ENCODE results near the gene STX4.
"Not testable (repeated sequence)": the region's sequence is repeated elsewhere in the genome, so short reads cannot be mapped to it uniquely, and the experiment has no call there.

The STX4 gene

GRCh38 chr16:31016018-31016417 lies 17.3 kb upstream of the STX4 start:
- no peak overlapping the region for H3K27ac ChIP-seq

GRCh38 chr16:31017756-31018155 lies 15.6 kb upstream of the STX4 start:
- not testable (repeated sequence) for H3K27ac ChIP-seq

More at GRCh38 chr16:31016018-31016417, 17.3 kb upstream of the STX4 start:
- TF ChIP-seq ZFX (IDR thresholded peaks at IDR 0.05), result no peak
- TF ChIP-seq, protein P1, sequence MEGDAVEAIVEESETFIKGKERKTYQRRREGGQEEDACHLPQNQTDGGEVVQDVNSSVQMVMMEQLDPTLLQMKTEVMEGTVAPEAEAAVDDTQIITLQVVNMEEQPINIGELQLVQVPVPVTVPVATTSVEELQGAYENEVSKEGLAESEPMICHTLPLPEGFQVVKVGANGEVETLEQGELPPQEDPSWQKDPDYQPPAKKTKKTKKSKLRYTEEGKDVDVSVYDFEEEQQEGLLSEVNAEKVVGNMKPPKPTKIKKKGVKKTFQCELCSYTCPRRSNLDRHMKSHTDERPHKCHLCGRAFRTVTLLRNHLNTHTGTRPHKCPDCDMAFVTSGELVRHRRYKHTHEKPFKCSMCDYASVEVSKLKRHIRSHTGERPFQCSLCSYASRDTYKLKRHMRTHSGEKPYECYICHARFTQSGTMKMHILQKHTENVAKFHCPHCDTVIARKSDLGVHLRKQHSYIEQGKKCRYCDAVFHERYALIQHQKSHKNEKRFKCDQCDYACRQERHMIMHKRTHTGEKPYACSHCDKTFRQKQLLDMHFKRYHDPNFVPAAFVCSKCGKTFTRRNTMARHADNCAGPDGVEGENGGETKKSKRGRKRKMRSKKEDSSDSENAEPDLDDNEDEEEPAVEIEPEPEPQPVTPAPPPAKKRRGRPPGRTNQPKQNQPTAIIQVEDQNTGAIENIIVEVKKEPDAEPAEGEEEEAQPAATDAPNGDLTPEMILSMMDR (conservative IDR thresholded peaks at IDR 0.05), result no peak

DNA sequence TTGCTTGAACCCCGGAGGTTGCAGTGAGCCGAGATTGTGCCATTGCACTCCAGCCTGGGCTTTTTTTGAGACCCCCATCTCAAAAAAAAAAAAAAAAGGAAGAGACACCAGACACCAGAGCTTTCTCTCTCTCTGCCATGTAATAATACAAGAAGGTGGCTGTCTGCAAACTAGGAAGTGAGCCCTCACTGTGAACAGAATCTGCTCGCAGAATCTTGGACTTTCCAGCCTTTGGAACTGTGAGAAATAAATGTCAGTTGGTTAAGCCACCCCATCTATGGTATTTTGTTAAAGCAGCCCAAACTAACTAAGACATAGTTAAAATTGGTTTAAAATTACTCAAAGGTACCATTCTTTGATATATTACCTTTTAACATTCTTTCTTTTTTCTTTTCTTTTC lies 12.8 kb upstream of the STX4 start:
- no peak overlapping the region for H3K27ac ChIP-seq
- no peak for TF ChIP-seq ZFX (IDR thresholded peaks at IDR 0.05)
- TF ChIP-seq, protein P1 (conservative IDR thresholded peaks at IDR 0.05), result no peak

DNA sequence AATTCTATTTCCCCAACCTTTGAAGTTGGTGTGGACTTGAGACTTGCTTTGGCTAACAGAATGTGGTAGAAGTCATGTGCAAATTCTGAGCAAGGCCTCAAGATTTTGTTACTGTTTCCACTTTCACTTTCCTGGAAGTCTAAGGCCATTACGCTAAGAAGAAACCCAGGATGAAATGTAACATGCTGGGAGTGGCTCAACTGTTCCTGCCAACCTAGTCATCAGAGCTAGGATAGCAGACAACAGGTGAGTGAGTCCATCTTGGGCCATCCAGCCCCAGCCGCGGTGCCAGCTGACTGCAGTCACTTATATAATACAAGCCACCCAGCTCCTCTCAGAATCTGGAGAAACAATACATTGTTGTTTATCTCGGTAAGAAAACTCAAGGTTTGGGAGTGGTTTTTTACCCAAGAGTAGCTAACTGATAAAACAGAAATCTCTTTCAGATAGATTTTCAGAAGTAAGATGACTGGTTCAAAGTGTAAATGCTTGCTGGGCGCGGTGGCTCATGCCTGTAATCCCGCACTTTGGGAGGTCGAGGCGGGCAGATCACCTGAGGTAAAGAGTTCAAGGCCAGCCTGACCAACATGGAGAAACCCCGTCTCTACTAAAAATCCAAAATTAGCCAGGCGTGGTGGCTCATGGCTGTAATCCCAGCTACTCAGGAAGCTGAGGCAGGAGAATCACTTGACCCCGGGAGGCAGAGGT lies 10.7 kb upstream of the STX4 start:
- TF ChIP-seq, protein P1 (conservative IDR thresholded peaks at IDR 0.05), result no peak
- TF ChIP-seq ZFX (IDR thresholded peaks at IDR 0.05), result no peak
- no peak overlapping the region for H3K27ac ChIP-seq

DNA sequence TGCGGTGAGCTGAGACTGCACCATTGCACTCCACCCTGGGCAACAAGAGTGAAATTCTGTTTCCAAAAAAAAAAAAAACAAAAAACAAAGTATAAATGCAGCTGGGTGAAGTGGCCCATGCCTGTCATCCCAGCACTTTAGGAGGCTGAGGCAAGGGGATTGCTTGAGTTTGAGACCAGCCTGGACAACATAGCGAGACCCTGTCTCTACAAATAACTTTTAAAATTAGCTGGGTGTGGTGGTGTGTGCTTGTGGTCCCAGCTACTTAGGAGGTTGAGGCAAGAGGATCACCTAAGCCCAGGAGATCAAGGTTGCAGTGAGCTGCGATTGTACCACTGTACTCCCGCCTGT lies 10.1 kb upstream of the STX4 start:
- H3K27ac ChIP-seq, result no peak overlapping the region
- no peak for TF ChIP-seq ZFX (IDR thresholded peaks at IDR 0.05)
- TF ChIP-seq, protein P1 (conservative IDR thresholded peaks at IDR 0.05), result no peak

DNA sequence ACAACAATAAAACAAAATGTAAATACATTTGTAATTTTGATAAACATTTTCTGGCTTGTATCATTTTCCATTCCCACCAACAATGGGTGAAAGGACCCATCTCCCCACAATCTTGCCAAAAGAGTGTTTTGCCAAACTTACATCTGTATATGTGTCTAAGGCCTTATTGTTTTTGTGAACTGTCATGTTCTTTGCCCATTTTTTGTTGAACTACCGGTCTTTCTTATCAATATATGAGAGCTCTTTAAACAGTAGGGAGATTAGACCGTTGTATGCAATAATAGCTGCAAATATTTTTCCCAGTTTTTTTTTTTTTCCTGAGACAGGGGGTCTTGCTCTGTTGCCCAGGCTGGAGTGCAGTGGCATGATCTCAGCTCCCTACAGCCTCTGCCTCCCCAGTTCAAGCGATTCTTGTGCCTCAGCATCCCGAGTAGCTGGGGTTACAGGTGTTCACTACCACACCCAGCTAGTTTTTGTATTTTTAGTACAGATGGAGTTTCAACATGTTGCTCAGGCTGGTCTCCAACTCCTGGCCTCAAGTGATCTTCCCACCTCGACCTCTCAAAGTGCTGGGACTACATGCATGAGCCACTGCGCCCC lies 9.6 kb upstream of the STX4 start:
- no peak for TF ChIP-seq ZFX (IDR thresholded peaks at IDR 0.05)
- TF ChIP-seq, protein P1 (conservative IDR thresholded peaks at IDR 0.05), result no peak
- H3K27ac ChIP-seq, result no peak overlapping the region

DNA sequence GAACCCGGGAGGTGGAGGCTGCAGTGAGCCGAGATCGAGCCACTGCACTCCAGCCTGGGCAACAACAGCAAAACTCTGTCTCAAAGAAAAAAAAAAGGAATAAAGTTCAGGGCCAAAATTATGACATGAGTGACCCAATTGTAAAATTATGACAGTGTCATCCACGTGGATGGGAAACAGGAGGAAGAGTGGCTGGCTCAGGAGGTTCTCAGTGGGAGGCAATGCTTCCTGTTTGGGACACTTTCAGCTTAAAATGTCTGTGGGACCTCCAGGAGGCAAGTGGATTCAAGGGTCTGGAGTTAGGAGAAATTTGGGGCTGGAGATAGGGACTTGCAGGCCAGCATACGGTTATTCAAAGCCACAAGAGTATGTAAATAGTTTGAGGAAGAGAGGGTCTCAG lies 8.0 kb upstream of the STX4 start:
- TF ChIP-seq, protein P1 (conservative IDR thresholded peaks at IDR 0.05), result no peak
- TF ChIP-seq ZFX (IDR thresholded peaks at IDR 0.05), result no peak
- H3K27ac ChIP-seq, result no peak overlapping the region

DNA sequence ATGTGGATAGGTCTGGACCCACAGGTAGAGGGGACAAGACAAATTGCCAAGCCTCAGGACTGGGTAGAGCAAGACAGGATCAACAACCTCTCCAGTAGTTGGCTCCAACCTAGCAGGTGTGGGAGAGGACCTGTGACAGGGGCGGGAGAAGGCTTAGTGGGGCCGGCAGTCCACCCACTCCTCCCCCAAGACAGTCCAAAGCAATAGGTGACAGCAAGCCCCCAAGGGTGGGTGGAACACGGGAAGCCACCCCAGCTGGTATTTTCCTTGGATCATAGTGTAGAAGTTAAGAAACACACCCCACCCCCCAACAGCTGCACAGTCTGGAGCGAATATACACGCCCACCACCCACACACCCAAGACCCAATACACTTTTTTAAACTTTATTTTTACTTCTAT lies 4.1 kb upstream of the STX4 start:
- no peak for TF ChIP-seq ZFX (IDR thresholded peaks at IDR 0.05)
- TF ChIP-seq, protein P1 (conservative IDR thresholded peaks at IDR 0.05), result no peak

More for the DNA sequence above, 4.1 kb upstream of the STX4 start:
- H3K27ac ChIP-seq, result no peak overlapping the region
